ENCODE measurements around the gene PLOD2.
A peak's percentile ranks its signal among the peaks of the same experiment; 100 is the strongest.

PLOD2 gene

GRCh38 chr3:146156666-146157314, 4.2 kb downstream of the PLOD2 start:
- no peak for TF ChIP-seq CTCF (IDR thresholded peaks at IDR 0.05; ENCODE audit: insufficient read depth, missing control alignments)
- no peak for FAIRE-seq
- DNase-seq (ENCODE audit: insufficient read length, low spot score): no peak

DNA sequence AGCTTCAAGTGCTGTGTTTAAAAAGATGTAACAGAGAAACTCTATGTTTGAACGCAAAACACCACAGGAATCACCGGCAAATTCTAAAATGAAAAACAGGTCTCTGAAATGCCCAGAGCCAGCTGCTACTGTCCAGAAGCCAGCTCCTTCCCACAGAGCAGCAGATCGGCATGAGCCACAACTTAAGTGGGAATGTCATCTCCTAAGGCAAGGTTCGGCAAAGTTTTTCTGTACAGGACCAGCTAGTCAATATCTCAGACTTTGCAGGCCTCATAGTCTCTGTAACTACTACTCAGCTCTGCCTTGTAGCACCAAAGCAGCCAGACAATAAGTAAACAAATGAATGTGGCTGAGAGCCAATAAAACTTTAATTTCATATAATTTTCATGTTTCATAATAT, 4.9 kb downstream of the PLOD2 start:
- TF ChIP-seq CTCF (IDR thresholded peaks at IDR 0.05; ENCODE audit: insufficient read depth, missing control alignments): no peak
- FAIRE-seq: no peak
- DNase-seq (ENCODE audit: insufficient read length, low spot score): no peak

GRCh38 chr3:146154995-146155394, 6.0 kb downstream of the PLOD2 start:
- DNase-seq (ENCODE audit: insufficient read length, low spot score) (no peak), FAIRE-seq (no peak)
- TF ChIP-seq CTCF (IDR thresholded peaks at IDR 0.05; ENCODE audit: insufficient read depth, missing control alignments): no peak

DNA sequence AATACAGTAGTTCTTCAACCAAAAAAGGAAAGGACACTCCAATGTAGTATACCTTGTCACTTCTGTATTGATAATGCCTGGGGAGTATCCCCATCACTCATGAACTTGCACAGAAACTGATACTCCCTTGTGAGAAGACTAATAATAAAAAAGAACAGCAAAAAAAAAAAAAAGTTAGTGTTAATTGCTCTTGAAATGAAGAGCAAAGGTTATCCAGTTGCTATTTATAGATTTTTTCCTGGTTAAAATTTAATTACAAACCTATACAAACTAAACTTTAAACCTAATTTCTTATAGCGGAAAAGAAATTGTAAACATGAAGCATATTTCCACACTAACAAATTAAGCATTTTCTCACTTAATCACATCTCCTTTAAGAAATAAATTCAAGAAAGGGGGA, 6.7 kb downstream of the PLOD2 start:
- TF ChIP-seq CTCF (IDR thresholded peaks at IDR 0.05; ENCODE audit: insufficient read depth, missing control alignments): no peak
- FAIRE-seq (no peak), DNase-seq (ENCODE audit: insufficient read length, low spot score) (no peak)

- DNase-seq (ENCODE audit: insufficient read length, low spot score) (no peak), FAIRE-seq (no peak)
- no peak for TF ChIP-seq CTCF (IDR thresholded peaks at IDR 0.05; ENCODE audit: insufficient read depth, missing control alignments)
These were observed 7.6 kb downstream of the PLOD2 start for GRCh38 chr3:146153429-146153828.

- FAIRE-seq (no peak), DNase-seq (ENCODE audit: insufficient read length, low spot score) (no peak)
- TF ChIP-seq CTCF (IDR thresholded peaks at IDR 0.05; ENCODE audit: insufficient read depth, missing control alignments): no peak
These were observed 8.2 kb downstream of the PLOD2 start for GRCh38 chr3:146152834-146153233.

DNA sequence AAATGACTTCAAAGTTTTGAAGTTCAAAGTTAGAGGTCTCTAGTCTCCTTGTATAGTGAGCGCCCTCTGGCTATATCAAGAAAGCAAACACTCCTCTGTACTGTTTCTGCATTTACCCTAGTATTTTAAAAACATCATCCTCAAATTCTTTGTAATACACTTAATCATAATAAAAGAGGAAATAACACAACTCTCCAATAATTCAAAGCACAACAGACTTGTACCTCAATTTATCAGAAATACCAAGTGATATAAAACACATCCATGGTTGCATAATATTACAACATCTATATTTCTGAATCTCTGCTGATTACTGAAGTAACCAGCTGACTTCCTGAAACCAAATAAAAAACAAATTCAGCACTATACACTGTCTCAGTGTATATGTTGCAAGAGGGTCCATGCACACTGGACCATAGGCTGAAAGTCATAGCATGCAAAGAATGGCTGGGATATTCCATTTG, 12.5 kb downstream of the PLOD2 start:
- peak; percentile 10 for TF ChIP-seq CTCF (IDR thresholded peaks at IDR 0.05; ENCODE audit: insufficient read depth, missing control alignments)
- DNase-seq (ENCODE audit: insufficient read length, low spot score) (no peak), FAIRE-seq (no peak)
